BJ (cell line): Measurements from ENCODE around the gene KDM6A. TPM values are rescaled to one million over a fixed set of nuclear protein-coding genes. Genes with fewer than 3 reads are reported as not detected.

ENCODE experiments used
- CTCF ChIA-PET: fragments of 350-600 bp; formaldehyde crosslinking; extraction: SDS; loops from one replicate; lab custom pipeline; 2021; ENCODE audit warnings: antibody characterized with exemption, inconsistent platforms; lab: Yijun Ruan, JAX
- POLR2A ChIA-PET: fragments of 300-600 bp; sonication (Branson Sonifier 250); formaldehyde crosslinking; extraction: SDS; loops from one replicate; lab custom pipeline; 2021; ENCODE audit warnings: antibody characterized with exemption; lab: Charles Lee
- DNase-seq: peaks from one replicate; pipeline ENCODE4 v3.0.0-alpha.2; 2011; ENCODE audit warnings: low read depth
- H3K27me3 ChIP-seq: 2 replicates; pipeline ENCODE4 v1.6.0; 2011; ENCODE audit warnings: low read length; ENCODE audit not compliant: control insufficient read depth, insufficient read depth
- H3K36me3 ChIP-seq: 2 replicates; pipeline ENCODE4 v1.5.1; 2011; ENCODE audit warnings: low read length; ENCODE audit not compliant: control insufficient read depth, insufficient read depth
- H3K4me3 ChIP-seq: 2 replicates; pipeline ENCODE4 v1.5.1; 2011; ENCODE audit warnings: low read depth, mild to moderate bottlenecking, control low read depth, low read length
- polyA plus RNA-seq: library from polyadenylated mRNA; depleted of rRNA; stranded (reverse); fragments of >200 nt; gene quantifications from 2 replicates; pipeline ENCODE4 v1.2.3, GENCODE V29; 2011; rRNA removed
- TF ChIP-seq, protein P1 (sequence below): IDR thresholded peaks from 2 replicates; pipeline ENCODE4 v1.5.1; 2011; ENCODE audit warnings: low read depth, mild to moderate bottlenecking, control low read depth, inconsistent platforms, low read length, moderate library complexity; ENCODE audit not compliant: insufficient read depth

KDM6A gene
- polyA plus RNA-seq, 1 experiment, result 5.4 TPM

DNA sequence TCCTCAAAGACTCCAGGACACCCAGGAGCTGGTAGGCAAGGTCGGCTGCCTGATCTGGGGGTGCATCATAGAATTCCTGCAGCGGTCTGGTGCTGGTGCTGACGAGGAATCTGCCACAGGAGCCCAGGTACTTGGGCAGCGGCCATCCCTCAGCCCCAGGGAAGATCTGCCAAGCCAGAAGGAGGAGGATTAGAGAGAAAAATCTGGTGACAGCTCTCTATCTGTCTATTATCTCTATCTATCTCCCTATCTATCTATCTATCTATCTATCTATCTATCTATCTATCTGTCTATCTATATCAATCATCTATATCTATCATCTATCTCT lies 281.0 kb downstream of the KDM6A start:
- TF ChIP-seq, protein P1, sequence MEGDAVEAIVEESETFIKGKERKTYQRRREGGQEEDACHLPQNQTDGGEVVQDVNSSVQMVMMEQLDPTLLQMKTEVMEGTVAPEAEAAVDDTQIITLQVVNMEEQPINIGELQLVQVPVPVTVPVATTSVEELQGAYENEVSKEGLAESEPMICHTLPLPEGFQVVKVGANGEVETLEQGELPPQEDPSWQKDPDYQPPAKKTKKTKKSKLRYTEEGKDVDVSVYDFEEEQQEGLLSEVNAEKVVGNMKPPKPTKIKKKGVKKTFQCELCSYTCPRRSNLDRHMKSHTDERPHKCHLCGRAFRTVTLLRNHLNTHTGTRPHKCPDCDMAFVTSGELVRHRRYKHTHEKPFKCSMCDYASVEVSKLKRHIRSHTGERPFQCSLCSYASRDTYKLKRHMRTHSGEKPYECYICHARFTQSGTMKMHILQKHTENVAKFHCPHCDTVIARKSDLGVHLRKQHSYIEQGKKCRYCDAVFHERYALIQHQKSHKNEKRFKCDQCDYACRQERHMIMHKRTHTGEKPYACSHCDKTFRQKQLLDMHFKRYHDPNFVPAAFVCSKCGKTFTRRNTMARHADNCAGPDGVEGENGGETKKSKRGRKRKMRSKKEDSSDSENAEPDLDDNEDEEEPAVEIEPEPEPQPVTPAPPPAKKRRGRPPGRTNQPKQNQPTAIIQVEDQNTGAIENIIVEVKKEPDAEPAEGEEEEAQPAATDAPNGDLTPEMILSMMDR, result no peak
- Histone ChIP-seq H3K27me3 (no peaks in the 10 kb centered on the region), H3K36me3 (no peaks in the 10 kb centered on the region), H3K4me3 (no peak overlapping the region)
- CTCF ChIA-PET, result no interaction called here
- POLR2A ChIA-PET, result no interaction called here
- no peak for DNase-seq

DNA sequence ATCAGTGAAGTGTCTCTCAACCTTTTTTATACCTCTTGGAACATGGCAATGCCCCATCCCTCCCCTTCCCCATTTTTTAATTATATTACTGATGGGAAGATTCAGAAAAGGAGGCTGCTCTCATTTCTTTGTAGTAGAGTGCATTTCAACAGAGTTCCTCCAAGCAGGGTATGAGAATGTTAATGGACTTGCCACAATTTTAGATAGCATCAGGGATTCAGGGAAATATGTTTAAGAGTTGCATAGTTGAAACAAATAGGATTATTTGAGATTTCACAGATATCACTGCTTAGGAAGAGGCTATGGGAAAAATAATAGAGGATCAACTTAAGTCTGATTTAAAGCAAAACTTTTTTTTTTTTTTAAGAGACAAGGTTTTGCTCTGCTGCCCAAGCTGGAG lies 281.5 kb downstream of the KDM6A start:
- TF ChIP-seq, protein P1, result no peak
- POLR2A ChIA-PET, result no interaction called here
- Histone ChIP-seq H3K36me3 (no peaks in the 10 kb centered on the region), H3K4me3 (no peak overlapping the region), H3K27me3 (no peaks in the 10 kb centered on the region)
- CTCF ChIA-PET, result no interaction called here
- DNase-seq, result no peak

DNA sequence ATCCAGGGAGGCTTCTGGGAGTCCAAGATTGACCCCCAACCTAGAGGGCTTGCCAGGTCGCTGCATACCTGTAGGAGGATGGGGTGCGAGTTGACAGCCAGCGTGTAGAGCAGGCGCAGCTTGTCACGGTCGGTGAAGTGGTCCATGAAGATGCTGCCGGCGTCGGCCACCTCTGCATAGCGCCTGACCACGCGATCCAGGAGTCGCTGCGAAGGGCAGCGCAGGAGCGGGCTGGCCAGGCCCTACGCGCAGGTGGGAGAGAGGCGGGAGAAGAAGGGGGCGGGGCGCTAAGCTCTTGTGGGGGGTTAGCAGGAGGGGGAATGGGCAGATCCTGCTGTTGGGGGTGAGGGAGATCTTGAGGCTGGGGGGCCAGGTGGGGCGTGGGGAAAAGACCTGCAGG lies 284.7 kb downstream of the KDM6A start:
- POLR2A ChIA-PET, result no interaction called here
- Histone ChIP-seq H3K27me3 (no peaks in the 10 kb centered on the region), H3K4me3 (no peak overlapping the region), H3K36me3 (no peaks in the 10 kb centered on the region)
- CTCF ChIA-PET, result no interaction called here
- TF ChIP-seq, protein P1, result no peak
- no peak for DNase-seq

Other genes with a start within 250 kb of the KDM6A start
- not detected in 2 replicates for gene DUSP21, start 29.2 kb upstream of the KDM6A start, polyA plus RNA-seq